ENCODE data around the gene TOX4. TPM values are rescaled to one million over a fixed set of nuclear protein-coding genes. Genes with fewer than 3 reads are reported as not detected.

Gene TOX4
- total and polyA plus RNA-seq, 2 of the 8 experiments (the other 6 are each of a cell fraction or from before 2014, with no cell fraction given): 51.5 to 58.3 TPM

- Histone ChIP-seq H3K4me1 (replicated peaks in 1 of 4; ENCODE audit: control insufficient read depth in 3 of 4, insufficient read depth in 4 of 4, low read length in 3 of 4) (peaks cover 2 to 30% (median 20%) of the 10 kb centered on the region in 4 experiments; a peak in 6 of 7 replicates), H3K23ac (ENCODE audit: insufficient read length) (no peak overlapping the region), H2BK5ac (ENCODE audit: low read depth, low read length) (peak overlapping the region; percentile 95; the same call in 1 of the 2 replicates), H2BK120ac (replicated peaks; ENCODE audit: low read depth, low read length) (peak overlapping the region; percentile 72), H3K4ac (replicated peaks; ENCODE audit: insufficient read length, low read depth, low read length) (peak overlapping the region; percentile 25), H4K91ac (replicated peaks; ENCODE audit: insufficient read length, low read length) (no peak overlapping the region), H2AFZ (ENCODE audit: low read length) (no peak overlapping the region), H4K5ac (ENCODE audit: insufficient read length, low read depth, low read length) (peak overlapping the region; percentile 2), H3K4me2 (ENCODE audit: insufficient read depth in 1 of 2, low read depth in 2 of 2, low read length in 2 of 2) (peak overlapping the region; percentile 74 to 94), H4K20me1 (replicated peaks in 1 of 2; ENCODE audit: control insufficient read depth in 1 of 2, insufficient read depth in 2 of 2, low read length in 2 of 2) (no peaks in the 10 kb centered on the region), H3K14ac (ENCODE audit: insufficient read length) (no peak overlapping the region), H2BK12ac (ENCODE audit: low read depth, low read length) (peak overlapping the region; percentile 0; the same call in 1 of the 2 replicates), H3K18ac (ENCODE audit: extremely low read depth, low read length) (no peak overlapping the region; the same call in 1 of the 2 replicates), H3K56ac (replicated peaks; ENCODE audit: insufficient read length, low read depth, low read length) (peak overlapping the region; percentile 77), H2BK20ac (ENCODE audit: low read length) (no peak overlapping the region), H2AK5ac (ENCODE audit: low read depth, low read length) (no peak overlapping the region), H3K79me1 (ENCODE audit: low read depth, low read length) (0 out of 2 replicates have a peak, but pooled peaks cover 4% of the 10 kb centered on the region), H3K27me3 (replicated peaks in 1 of 4; ENCODE audit: control insufficient read depth in 3 of 4, extremely low read depth in 1 of 4, insufficient read depth in 3 of 4, low read length in 3 of 4) (no peaks in the 10 kb centered on the region), H3K9me3 (ENCODE audit: insufficient read depth in 2 of 2, low read depth in 1 of 2, low read length in 1 of 2) (no peaks in the 10 kb centered on the region), H4K8ac (ENCODE audit: extremely low read depth, insufficient read depth, low read length) (no peak overlapping the region), H3K9ac (replicated peaks in 1 of 4; ENCODE audit: extremely low read depth in 1 of 4, low read depth in 3 of 4, low read length in 3 of 4) (peak overlapping the region; percentile 39 to 91 (median 64)), H3K36me3 (ENCODE audit: control insufficient read depth in 2 of 4, insufficient read depth in 4 of 4, low read length in 3 of 4) (peaks cover 0 to 13% (median 0%) of the 10 kb centered on the region in 4 experiments; a peak in 1 of 8 replicates), H3K27ac (ENCODE audit: low read depth, low read length) (peak overlapping the region; percentile 76), H3K23me2 (ENCODE audit: low read depth, low read length) (peaks cover 7% of the 10 kb centered on the region), H2BK15ac (ENCODE audit: low read length) (no peak overlapping the region), H3K4me3 (ENCODE audit: extremely low read depth in 1 of 4, insufficient read depth in 2 of 4, low read depth in 3 of 4, low read length in 4 of 4) (peak overlapping the region; percentile 87 to 96 (median 92)), H3K79me2 (ENCODE audit: control insufficient read depth in 1 of 2, insufficient read depth in 2 of 2, low read length in 2 of 2) (peaks cover 37 to 86% of the 10 kb centered on the region in 2 experiments)
- FAIRE-seq (peak; percentile 98), DNase-seq (ENCODE audit: low read depth in 1 of 2, low spot score in 2 of 2) (no peak)
- ChIA-PET CTCF (ENCODE audit: partially characterized antibody) (interaction anchor here (0.6 to 2.5 kb wide), 9 partner anchors 9 to 64 kb away, joined by 3 to 11 read pairs (median 4); partner anchors contain the start of gene SALL2), POLR2A (ENCODE audit: partially characterized antibody) (interaction anchor here (0.9 to 32.5 kb wide), 9 partner anchors 8 to 226 kb away, joined by 3 to 769 read pairs (median 3); partner anchors contain the start of genes METTL3 and SALL2)
- WGBS, 2 experiments (ENCODE audit: extremely low coverage in 1 of 2, insufficient coverage in 1 of 2, insufficient read length in 1 of 2, insufficient replicate concordance in 2 of 2, low coverage in 1 of 2, low lambda C conversion rate in 2 of 2, missing lambda C conversion rate in 1 of 2): 2% methylated on average over 4 of the region's 4 CpGs; no CpG with 5 or more reads in 1 of the 2 experiments
- TF ChIP-seq POLR2A (IDR thresholded peaks at IDR 0.05; ENCODE audit: control extremely low read depth in 1 of 2, low read depth in 2 of 2, low read length in 2 of 2) (peak; percentile 74 to 88), GTF2F1 (IDR thresholded peaks at IDR 0.05; ENCODE audit: borderline replicate concordance, low read depth, low read length) (no peak), ATF2 (IDR thresholded peaks at IDR 0.05; ENCODE audit: low read length) (no peak; the same call in 1 of the 2 replicates), TCF12 (IDR thresholded peaks at IDR 0.05; ENCODE audit: low read depth, low read length) (no peak), ASH2L (IDR thresholded peaks at IDR 0.05; ENCODE audit: low read length) (peak; percentile 40), TAF1 (IDR thresholded peaks at IDR 0.05; ENCODE audit: low read depth, low read length) (peak; percentile 72), SP4 (IDR thresholded peaks at IDR 0.05; ENCODE audit: low read length) (peak; percentile 34; the same call in 1 of the 2 replicates), JUND (IDR thresholded peaks at IDR 0.05; ENCODE audit: low read length) (0 out of 2 replicates have a peak, but pooled peaks have one; percentile 20), FOSL1 (IDR thresholded peaks at IDR 0.05; ENCODE audit: insufficient read depth, low read depth, low read length) (no peak), POLR2AphosphoS5 (IDR thresholded peaks at IDR 0.05; ENCODE audit: low read depth, low read length) (peak; percentile 84), TBP (IDR thresholded peaks at IDR 0.05; ENCODE audit: low read depth, low read length) (peak; percentile 85), SRF (IDR thresholded peaks at IDR 0.05; ENCODE audit: low read depth, low read length) (peak; percentile 37; the same call in 1 of the 2 replicates), SP1 (IDR thresholded peaks at IDR 0.05; ENCODE audit: low read depth, low read length) (peak; percentile 63)
Observed at GRCh38 chr14:21534576-21534975, 57.6 kb downstream of the TOX4 start.
